SJSA1 (cell line): ENCODE measurements around the gene UNC13B. TPM values are rescaled to one million over a fixed set of nuclear protein-coding genes. Genes with fewer than 3 reads are reported as not detected.

ENCODE experiments used
- DNase-seq, 2 experiments: peaks; one replicate each; pipeline ENCODE4 v3.0.0-alpha.2; 2015 to 2020; ENCODE audit warnings: low spot score in 2 of 2, low read depth in 1 of 2
- H3K27ac ChIP-seq: fragments of 250-450 bp; sonication (Bioruptor Pico); 2 replicates; pipeline ENCODE4 v1.5.1; 2020; ENCODE audit warnings: mild to moderate bottlenecking, moderate library complexity
- H3K27me3 ChIP-seq: fragments of 250-450 bp; sonication (Bioruptor Pico); replicated peaks from 2 replicates; pipeline ENCODE4 v1.5.1; 2020; ENCODE audit warnings: mild to moderate bottlenecking, moderate library complexity
- H3K36me3 ChIP-seq: fragments of 250-450 bp; sonication (Bioruptor Pico); 2 replicates; pipeline ENCODE4 v1.5.1; 2020; ENCODE audit warnings: mild to moderate bottlenecking
- H3K4me1 ChIP-seq: fragments of 250-450 bp; sonication (Bioruptor Pico); replicated peaks from 2 replicates; pipeline ENCODE4 v1.6.1; 2021; ENCODE audit warnings: mild to moderate bottlenecking
- H3K4me3 ChIP-seq: fragments of 250-450 bp; sonication (Bioruptor Pico); 2 replicates; pipeline ENCODE4 v1.5.1; 2020; ENCODE audit warnings: mild to moderate bottlenecking
- H3K9me3 ChIP-seq: fragments of 250-450 bp; sonication (Bioruptor Pico); replicated peaks from 2 replicates; pipeline ENCODE4 v1.5.1; 2020; ENCODE audit warnings: mild to moderate bottlenecking
- total RNA-seq: library from RNA; depleted of rRNA; stranded (reverse); fragments of >200 nt; shearing (Covaris generic); gene quantifications from 2 replicates; pipeline ENCODE4 v1.2.3, GENCODE V29; 2014

The UNC13B gene
- total RNA-seq, 1 experiment from 2014 or later, result 1.6 TPM

DNA sequence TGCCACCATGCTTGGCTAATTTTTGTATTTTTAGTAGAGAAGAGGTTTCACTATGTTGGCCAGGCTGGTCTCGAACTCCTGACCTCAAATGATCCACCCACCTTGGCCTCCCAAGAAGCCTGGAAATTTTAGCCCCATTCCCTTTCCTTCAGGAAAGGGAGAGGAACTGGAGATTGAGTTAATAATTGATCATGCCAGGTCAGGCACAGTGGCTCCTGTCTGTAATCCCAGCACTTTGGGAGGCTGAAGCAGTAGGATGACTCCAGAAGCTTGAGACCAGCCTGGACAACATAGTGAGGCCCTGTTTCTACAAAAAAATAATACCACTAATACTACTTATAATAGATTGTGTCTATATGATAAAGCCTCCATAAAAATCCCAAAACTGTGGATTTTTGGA, 124.6 kb downstream of the UNC13B start:
- Histone ChIP-seq H3K36me3 (no peaks in the 10 kb centered on the region), H3K9me3 (no peaks in the 10 kb centered on the region), H3K4me3 (no peak overlapping the region), H3K27me3 (no peaks in the 10 kb centered on the region), H3K27ac (no peak overlapping the region), H3K4me1 (no peaks in the 10 kb centered on the region)
- no peak for DNase-seq

DNA sequence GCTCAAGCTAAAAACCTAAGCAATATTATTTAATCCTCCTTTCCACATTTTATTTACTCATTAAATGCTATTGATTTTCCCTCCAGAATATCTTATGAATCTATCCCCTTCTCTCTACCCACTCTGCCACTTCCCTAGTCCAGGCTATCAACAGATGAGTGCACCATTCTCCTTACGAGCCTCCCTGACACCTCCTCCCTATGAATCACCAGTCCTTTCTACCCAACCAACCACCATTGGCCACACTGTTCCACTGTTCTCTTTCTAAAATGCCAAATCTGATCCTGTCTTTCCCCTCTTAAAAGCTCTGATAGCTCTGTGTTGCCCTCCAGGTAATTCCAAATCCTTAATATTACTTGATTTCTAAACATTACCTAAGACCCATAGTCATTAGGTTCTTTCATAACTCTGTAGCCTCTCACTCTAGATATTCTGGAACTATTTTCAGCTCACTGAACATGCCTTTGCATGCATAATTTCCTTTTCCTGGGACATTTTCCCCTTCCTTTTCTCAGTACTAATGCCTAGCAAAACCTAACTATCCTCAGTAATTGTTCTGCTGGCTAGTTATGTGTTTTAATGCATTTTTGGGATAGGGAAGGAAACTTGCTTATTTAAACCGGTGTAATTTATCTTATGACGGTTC, 126.3 kb downstream of the UNC13B start:
- H3K27me3 ChIP-seq, result no peaks in the 10 kb centered on the region
- no peaks in the 10 kb centered on the region for H3K9me3 ChIP-seq
- DNase-seq, result no peak
- no peak overlapping the region for H3K27ac ChIP-seq
- H3K4me3 ChIP-seq, result no peak overlapping the region
- no peaks in the 10 kb centered on the region for H3K36me3 ChIP-seq
- H3K4me1 ChIP-seq, result no peaks in the 10 kb centered on the region

GRCh38 chr9:35288778-35289177, 127.0 kb downstream of the UNC13B start:
- Histone ChIP-seq H3K9me3 (no peaks in the 10 kb centered on the region), H3K36me3 (no peaks in the 10 kb centered on the region), H3K27ac (no peak overlapping the region), H3K27me3 (no peaks in the 10 kb centered on the region), H3K4me3 (no peak overlapping the region), H3K4me1 (no peaks in the 10 kb centered on the region)
- DNase-seq, result no peak

GRCh38 chr9:35293376-35293964, 131.7 kb downstream of the UNC13B start:
- Histone ChIP-seq H3K4me1 (no peaks in the 10 kb centered on the region), H3K27me3 (no peaks in the 10 kb centered on the region), H3K36me3 (no peaks in the 10 kb centered on the region), H3K9me3 (no peaks in the 10 kb centered on the region), H3K4me3 (no peak overlapping the region), H3K27ac (no peak overlapping the region)
- no peak for DNase-seq

DNA sequence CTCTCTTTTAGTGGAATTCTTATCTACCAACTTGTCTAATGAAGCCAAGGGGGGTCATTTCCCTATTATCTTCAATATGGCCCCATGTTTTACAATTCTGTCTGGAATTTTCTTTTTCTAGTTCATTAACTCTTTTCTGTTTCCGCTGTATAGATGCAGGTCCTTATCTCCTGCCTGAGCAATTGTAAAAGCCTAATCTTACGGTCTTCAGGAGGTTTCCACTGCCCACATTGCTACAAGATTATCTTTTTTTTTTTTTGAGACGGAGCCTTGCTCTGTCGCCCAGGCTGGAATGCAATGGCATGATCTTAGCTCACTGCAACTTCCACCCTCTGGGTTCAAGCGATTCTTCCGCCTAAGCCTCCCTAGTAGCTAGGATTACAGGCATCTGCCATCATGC, 132.3 kb downstream of the UNC13B start:
- H3K4me3 ChIP-seq, result no peak overlapping the region
- H3K27ac ChIP-seq, result no peak overlapping the region
- no peaks in the 10 kb centered on the region for H3K4me1 ChIP-seq
- H3K9me3 ChIP-seq, result no peaks in the 10 kb centered on the region
- DNase-seq, result no peak
- H3K27me3 ChIP-seq, result no peaks in the 10 kb centered on the region
- H3K36me3 ChIP-seq, result no peaks in the 10 kb centered on the region

DNA sequence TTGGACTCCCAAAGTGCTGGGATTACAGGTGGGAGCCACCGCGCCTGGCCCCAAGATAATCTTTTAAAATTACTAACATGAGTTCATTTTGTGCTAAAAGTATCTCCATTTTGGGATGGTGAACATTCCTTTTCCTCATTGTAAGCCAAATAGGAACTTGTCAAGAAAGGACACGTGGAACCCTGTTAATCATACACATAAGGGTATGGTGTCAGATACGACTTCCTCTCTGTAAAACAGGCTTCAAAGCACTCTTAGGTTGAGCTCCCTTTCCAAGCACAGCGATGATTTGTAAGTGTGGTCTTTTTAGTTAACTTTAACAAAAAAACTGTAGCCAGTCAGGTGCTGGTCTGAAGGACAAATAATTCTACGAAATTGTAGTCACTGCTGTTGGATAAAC, 132.7 kb downstream of the UNC13B start:
- DNase-seq, result no peak
- H3K4me3 ChIP-seq, result no peak overlapping the region
- H3K27ac ChIP-seq, result no peak overlapping the region
- H3K27me3 ChIP-seq, result no peaks in the 10 kb centered on the region
- H3K9me3 ChIP-seq, result no peaks in the 10 kb centered on the region
- H3K4me1 ChIP-seq, result no peaks in the 10 kb centered on the region
- H3K36me3 ChIP-seq, result no peaks in the 10 kb centered on the region

DNA sequence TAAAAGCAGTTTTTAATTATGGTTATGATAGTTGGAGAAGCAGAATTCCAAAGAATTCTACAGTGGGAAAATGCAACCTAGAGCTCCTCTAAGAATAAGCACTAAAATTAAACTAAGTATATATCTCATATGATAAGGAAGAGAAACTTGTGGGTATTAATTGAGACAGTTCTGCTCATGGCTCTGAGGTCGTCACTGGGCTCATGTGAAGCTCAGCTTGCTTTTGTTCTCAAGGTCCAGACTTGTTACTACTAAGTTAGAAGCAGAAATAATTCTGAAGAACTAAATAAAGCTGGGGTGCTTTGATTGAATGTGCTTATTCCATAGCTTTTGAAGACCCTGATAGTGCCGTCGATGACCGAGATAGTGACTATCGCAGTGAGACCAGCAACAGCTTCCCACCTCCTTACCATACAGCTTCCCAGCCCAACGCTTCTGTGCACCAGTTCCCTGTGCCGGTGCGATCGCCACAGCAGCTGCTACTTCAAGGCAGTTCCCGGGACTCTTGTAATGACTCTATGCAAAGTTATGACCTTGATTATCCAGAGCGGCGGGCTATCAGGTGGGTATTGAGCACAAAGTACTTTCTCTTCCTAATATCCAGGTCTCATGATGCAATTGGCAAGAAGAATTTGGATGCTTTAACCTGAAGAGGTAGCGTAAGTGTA, 133.7 kb downstream of the UNC13B start:
- DNase-seq, result no peak
- H3K36me3 ChIP-seq, result no peaks in the 10 kb centered on the region
- no peaks in the 10 kb centered on the region for H3K4me1 ChIP-seq

DNA sequence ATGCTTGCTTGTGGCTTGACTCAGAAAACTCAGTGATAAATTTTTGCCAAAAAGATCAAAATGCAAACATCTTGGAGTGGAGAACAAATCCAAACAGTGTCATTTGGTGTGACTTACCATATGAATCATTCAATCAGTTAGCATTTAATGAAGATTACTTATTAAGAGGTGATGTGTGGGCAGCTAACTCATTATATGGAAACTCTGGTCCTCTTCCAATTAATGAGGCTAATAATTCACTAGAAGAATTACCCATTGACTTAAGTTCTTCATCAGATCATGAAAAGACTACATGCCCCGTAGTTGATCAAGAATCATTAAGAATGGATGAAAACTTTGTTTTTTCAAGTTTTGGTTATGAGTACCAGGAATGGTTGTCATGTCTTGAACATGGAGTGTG, 141.8 kb downstream of the UNC13B start:
- Histone ChIP-seq H3K4me1 (no peaks in the 10 kb centered on the region), H3K27ac (no peak overlapping the region), H3K27me3 (no peaks in the 10 kb centered on the region), H3K36me3 (no peaks in the 10 kb centered on the region), H3K9me3 (no peaks in the 10 kb centered on the region), H3K4me3 (no peak overlapping the region)
- DNase-seq, result no peak

More for the DNA sequence above, 133.7 kb downstream of the UNC13B start:
- Histone ChIP-seq H3K4me3 (no peak overlapping the region), H3K9me3 (no peaks in the 10 kb centered on the region), H3K27ac (no peak overlapping the region), H3K27me3 (no peaks in the 10 kb centered on the region)

- Histone ChIP-seq H3K9me3 (no peaks in the 10 kb centered on the region), H3K27me3 (no peaks in the 10 kb centered on the region), H3K27ac (no peak overlapping the region), H3K4me3 (no peak overlapping the region), H3K36me3 (no peaks in the 10 kb centered on the region), H3K4me1 (no peaks in the 10 kb centered on the region)
- no peak for DNase-seq
Observed at GRCh38 chr9:35306283-35306682, 144.5 kb downstream of the UNC13B start.

- Histone ChIP-seq H3K4me3 (no peak overlapping the region), H3K9me3 (no peaks in the 10 kb centered on the region), H3K36me3 (no peaks in the 10 kb centered on the region), H3K4me1 (no peaks in the 10 kb centered on the region), H3K27ac (no peak overlapping the region), H3K27me3 (no peaks in the 10 kb centered on the region)
- DNase-seq, result no peak
Observed at GRCh38 chr9:35308316-35308715, 146.5 kb downstream of the UNC13B start.

DNA sequence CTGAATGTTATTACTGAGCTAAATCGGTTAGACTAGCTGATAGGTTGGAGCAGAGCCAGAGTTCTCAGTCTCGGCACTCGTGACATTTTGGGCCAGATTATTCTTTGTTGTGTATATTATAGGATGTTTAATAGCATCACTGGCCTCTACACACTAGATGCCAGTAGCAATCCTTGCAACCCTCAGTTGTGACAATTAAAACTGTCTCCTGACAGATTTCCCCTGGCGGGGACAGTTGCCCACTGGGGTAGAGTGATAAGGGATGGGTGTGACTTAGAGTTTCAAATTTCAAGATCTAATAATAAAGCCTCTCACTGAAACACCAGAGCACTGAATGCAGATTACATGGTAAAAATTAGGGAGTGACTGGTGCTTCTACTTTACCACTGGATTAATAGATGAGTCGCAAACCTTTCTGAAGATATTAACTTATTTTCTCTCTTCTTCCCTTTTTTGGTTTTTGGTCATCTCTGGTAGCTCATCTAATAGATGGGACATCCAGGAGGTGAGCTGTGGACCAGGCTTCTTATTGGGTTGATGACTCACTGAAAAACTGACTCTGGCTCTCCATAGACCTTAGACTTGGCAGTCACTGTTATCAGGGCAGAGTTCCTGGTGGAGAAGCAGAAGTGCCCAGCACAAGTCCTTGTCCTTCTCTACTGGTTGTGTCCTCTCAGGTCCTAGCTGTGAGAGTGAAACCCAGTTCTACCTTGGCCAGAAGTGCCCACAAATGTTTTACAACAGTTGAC, 150.3 kb downstream of the UNC13B start:
- Histone ChIP-seq H3K36me3 (no peaks in the 10 kb centered on the region), H3K4me1 (no peaks in the 10 kb centered on the region), H3K4me3 (no peak overlapping the region), H3K27me3 (no peaks in the 10 kb centered on the region), H3K9me3 (no peaks in the 10 kb centered on the region), H3K27ac (no peak overlapping the region)
- DNase-seq, result no peak

DNA sequence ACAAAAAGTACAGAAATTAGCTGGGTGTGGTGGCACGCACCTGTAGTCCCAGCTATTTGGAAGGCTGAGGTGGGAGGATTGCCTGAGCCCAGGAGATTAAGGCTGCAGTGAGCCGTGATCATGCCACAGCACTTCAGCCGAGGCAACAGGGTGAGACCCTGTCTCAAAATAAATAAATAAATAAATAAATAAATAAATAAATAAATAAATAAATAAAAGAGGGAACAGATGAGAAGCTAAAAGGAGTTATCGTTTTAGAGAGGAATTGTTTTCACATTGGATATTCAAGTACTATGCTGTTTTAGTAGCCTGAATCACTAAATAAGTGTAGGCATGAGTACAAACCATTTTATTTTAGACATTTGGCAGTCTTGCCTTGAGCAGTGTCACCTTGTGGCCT, 151.7 kb downstream of the UNC13B start:
- H3K27ac ChIP-seq, result no peak overlapping the region
- H3K27me3 ChIP-seq, result no peaks in the 10 kb centered on the region
- no peaks in the 10 kb centered on the region for H3K36me3 ChIP-seq
- no peaks in the 10 kb centered on the region for H3K4me1 ChIP-seq
- no peak overlapping the region for H3K4me3 ChIP-seq
- no peaks in the 10 kb centered on the region for H3K9me3 ChIP-seq
- no peak for DNase-seq

DNA sequence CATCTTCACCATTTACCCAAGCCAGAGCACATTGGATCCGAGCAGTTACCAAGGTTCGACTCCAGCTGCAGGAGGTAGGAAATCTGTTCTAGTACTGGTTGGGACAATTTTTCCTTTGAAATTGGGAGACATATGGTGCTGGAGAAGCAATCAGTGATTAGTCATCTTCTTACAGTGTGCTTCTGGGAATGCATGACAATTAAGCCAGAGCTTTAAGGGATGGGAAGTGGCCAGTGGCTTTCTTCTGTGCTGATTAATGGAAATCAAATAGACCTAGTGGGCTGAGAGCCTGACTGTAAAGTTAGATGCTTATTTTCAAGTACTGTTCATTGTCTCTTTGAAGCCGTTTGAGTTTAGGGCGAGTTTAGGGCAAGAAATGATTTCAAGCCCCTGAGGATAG, 152.1 kb downstream of the UNC13B start:
- no peaks in the 10 kb centered on the region for H3K27me3 ChIP-seq
- no peak overlapping the region for H3K4me3 ChIP-seq
- H3K4me1 ChIP-seq, result no peaks in the 10 kb centered on the region
- no peaks in the 10 kb centered on the region for H3K9me3 ChIP-seq
- H3K36me3 ChIP-seq, result no peaks in the 10 kb centered on the region
- no peak for DNase-seq
- H3K27ac ChIP-seq, result no peak overlapping the region

- Histone ChIP-seq H3K27ac (no peak overlapping the region), H3K4me3 (no peak overlapping the region), H3K27me3 (no peaks in the 10 kb centered on the region), H3K36me3 (no peaks in the 10 kb centered on the region), H3K9me3 (no peaks in the 10 kb centered on the region), H3K4me1 (no peaks in the 10 kb centered on the region)
- no peak for DNase-seq
Observed at GRCh38 chr9:35318741-35319140, 156.9 kb downstream of the UNC13B start.
